ENCODE measurements around the gene RHBDD3.
"Not testable (repeated sequence)": the region's sequence is repeated elsewhere in the genome, so short reads cannot be mapped to it uniquely, and the experiment has no call there.

The RHBDD3 gene

DNA sequence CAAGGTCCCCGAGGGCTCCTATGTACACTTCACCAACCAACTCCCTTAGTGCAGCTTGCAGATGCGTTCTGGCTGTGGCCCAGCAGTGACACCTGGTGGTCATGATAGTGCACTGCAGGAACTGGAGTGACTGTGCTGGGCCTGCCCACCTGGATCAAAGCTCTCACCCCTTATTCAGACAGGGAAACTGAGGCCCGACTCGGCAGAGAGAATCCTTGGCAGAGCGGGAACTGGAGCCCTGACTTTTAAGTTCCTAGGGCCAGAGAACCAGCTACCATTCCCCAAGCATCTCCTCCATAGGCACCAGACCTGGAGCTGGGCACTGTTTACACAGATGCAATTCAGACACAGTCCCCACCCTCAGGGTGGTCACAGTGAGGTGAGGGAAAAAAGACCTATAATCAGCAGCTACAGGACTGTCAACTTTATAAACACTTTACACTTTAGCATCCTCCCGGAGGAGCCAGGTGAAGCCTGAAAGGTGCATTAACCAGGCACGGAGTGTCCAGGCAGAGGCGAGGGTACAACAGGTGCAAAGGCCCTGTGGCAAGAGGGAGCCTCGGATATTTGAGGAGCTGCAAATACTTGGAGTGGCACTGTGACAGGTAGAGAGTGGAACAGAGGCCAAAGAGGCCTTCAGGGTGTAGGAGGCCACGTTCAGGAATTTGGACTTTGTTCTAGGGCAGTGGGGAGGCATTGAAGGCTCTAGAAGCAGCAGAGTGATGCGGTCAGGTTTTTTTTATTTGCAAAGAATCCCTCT lies 22.0 kb downstream of the RHBDD3 start:
- peak; percentile 69 for DNase-seq

DNA sequence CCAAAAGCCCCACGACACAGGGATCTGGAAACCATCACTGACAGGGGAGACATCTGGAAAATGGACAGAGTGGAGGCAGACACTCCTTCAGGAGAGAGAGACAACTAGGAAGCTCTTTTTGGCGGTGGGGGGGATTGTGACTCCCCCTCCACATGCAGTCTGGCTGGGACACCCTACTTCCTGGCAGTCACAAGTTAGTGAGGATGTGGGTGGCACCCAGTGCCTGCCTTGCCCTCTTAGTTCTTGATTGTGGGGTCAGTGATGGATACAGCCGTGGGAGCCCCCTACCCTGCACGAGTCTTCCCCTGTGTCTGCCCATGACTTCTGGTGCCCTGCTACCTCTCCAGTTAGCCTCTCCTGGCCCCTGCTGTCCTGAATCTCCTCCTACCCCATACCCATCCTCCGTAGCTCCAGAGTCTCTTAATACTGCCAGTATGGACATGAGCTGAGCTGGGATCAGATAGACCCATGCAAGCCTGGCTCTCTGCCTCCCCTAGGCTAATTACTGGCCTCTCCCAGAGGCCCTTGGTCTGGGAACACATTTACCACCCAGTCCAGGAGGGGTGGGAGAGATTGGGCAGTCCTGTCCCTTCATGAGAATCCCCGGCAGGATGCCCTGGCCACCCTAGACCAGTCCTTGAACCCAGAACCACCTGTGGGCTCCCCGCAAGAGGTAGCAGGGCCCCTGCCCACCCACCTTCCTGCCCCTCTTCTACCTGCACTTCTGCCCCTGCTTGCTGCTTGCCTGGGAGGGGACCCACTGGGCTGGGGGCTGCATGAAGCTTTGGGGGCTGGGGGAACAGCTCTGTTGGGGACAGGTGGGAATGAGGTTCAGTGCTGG lies 22.8 kb downstream of the RHBDD3 start:
- DNase-seq, result no peak

DNA sequence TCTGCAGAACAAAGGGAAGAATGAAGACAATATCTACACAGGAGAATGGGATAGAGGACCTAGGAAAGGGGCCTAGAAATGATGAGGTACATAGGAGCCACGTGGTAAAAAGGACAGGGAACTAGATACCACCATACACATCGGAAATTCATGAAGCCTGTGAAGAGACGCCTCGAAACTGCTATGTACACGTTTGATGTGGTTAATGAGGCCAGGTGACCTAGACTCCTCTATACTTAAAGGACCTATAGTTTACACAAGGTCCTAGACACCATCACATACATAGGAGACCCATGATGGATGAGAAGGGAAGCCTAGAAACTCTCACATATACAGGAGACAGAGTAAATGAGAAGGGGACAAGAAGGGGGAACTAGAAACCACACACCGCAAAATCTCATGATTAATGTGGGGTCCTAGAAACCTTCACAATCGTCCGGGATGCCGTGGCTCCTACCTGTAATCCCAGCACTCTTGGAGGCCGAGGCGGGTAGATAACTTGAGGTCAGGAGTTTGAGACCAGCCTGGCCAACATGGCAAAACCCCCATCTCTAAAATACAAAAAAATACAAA lies 23.8 kb downstream of the RHBDD3 start:
- no peak for DNase-seq

DNA sequence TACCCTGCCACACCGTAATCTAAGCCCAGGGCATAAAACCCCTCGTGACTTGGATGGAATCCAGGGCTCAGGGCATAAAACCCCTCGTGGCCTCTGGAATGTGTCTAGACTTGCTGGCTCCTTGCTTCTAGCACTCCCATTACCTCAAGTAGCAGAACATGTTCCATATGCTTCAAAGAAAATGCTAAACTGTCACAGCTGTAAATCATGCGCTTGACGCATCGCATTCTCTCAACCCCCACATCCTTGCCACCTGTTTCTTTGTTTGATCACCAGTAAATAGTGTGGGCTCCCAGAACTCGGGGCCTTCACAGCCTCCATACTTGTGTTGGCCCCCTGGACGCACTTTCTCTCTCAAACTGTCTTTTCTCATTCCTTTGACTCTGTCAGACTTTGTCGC lies 27.3 kb downstream of the RHBDD3 start:
- DNase-seq, result not testable (repeated sequence)

DNA sequence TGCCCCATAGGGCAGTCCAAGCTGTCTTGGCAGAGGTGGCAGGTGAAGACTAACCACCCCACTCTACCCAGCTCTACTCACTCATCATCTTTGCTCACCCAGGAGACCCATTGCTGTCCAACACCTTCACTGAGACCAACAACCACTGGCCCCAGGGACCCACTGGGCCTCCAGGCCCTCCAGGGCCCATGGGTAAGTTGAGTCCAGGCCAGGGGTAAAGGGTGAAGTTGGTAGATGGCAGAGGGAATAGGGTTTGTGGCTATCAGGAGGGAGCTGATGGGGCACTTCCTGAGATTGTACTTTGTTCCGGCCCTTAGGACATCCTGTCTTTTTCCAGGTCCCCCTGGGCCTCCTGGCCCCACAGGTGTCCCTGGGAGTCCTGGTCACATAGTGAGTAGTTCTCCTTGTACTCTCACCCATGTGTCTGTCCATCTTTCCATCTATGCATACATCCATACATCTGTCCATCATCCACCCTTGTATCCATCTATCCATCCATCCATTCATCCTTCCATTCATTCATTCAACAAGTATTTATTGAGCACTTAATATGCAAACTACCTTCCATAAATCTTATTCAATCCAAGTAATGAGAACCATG lies 34.4 kb downstream of the RHBDD3 start:
- DNase-seq, result no peak

DNA sequence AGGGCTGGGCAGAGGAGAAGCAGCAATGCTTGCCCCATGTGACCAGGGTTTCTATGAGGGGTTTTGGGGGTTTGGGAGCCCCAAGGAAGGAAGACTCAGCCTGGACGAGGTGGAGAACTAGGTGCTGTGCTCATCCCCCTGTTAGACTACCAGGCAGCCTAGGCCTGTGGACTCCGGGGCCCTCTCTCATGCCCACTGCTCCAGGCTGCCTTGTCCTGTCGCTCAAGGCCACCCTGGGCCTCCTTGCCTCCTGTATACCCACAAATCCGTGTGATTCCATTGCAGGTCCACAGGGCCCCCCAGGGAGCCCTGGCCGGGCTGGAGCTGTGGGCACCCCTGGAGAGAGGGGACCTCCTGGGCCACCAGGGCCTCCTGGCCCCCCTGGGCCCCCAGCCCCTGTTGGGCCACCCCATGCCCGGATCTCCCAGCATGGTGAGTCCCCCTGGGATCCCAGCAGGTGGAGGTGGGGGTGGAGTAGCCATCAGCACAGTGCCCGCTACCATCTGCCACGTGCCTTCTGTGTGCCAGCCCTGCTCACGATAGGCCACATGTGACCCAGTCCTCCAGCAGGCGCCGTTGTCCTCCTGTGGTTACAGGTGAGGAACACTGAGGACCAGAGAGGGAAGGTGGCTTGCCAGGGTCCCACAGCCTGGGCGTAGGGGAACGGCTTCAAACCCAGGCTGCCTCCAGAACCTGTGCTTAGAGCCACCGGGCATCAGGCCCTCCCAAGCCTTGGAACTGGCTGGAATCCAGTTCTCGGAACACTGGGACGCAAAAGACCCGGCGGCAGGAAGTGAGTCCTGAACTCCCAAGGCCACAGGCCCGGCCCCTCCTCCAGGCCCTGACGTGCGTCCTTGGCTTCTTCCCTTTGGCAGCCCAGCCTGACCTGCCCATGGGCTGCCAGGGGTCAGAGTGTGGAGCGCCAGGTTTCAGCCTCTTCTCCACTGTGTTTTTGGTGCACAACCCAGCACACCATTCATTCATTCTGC lies 35.5 kb downstream of the RHBDD3 start:
- DNase-seq, result no peak

DNA sequence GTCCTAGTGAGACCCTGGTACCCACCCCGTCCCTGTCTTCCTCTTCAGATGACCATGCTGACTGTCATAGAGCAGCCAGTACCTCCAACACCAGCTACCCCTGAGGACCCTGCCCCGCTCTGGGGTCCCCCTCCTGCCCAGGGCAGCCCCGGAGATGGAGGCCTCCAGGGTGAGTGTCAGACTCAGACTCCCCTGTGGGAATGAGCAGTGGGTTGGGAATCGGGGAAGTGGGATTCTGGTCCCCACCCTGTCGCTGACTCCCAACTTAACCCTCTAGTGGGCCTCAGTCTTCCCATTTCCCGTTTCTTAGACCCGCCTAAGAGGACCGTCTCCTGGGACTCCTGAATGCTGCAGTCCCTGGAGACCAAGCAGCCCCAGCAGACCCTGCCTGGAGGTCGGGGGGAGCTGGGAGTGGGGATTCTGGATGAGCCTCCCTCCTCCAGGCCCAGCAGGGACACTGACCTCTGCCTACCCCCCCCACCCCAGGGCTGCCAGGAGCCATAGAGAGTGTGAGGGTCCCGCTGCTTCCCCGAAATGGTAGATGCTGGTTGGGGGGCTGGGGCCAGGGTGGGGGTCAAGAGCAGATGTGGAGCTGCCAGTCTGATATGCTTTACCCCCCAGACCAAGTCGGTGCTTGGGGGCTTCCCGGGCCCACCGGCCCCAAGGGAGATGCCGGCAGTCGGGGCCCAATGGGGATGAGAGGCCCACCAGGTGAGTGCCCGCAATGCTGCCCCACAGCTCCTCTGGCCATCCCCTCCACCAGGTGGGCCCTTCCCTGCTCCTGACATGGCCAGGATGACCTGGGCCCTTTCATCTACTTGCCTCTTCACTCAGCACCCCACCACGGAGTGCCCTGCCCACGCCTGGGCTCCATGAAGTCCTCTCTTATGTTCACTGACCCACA lies 36.6 kb downstream of the RHBDD3 start:
- no peak for DNase-seq

DNA sequence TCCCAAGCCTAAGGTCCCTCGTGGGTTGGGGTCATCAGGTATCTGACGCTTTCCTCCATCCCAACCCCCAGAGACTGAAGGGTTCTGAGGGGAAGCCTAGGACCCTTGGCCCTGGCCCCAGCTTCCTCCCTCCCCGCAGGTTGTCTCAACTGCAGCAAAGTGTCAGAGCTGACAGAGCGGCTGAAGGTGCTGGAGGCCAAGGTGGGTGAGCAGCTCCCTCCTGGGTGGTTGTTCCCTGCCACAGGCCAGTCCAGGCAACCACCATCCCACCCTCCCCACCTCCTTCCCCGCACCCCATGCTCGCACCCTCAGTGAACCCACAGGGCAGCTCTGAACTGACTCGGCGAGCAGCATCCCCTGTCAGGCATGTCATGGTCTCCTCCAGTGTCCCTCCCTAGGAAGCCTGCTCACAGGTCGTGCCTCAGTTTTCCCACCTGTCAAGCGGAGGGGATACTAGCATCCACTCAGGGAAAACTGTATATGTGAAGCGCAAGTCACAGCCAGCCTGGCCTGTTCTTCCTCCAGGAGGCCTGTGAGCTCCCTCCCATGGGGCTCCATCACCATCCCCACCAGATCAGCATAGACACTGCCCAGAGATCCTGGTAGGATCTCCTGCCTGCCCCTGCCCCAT lies 41.3 kb downstream of the RHBDD3 start:
- no peak for DNase-seq

DNA sequence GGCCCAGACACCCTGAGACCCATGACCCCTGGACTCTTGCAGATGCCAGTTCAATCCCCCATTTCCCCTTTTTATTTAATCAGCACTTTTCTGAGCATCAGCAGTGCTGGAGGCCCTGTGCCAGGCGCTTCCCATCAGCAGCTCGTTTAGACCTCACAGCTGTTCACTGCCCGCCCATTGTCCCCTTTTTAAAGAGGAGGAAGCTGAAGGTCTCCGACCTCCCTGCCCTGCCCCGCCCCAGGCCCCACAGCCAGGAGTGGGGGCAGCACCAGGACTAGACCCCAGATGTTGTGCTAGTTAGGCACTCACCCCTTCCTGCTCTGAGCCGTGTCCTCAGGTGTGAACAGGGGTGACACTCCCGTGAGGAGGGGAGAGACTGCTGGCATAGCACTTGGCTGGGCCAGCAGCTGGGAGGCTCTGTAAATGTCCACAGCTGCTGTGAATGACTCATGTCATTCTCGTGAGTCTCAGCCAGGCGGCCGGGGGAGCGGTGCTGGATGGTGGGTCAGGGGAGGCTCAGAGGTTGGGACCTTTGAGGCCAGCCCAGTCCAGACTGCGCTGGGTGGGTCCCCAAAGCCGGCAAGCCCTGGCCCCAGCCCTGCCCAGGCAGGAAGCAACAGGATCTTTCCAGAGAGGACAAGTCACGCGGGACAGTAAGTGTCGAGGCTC lies 42.2 kb downstream of the RHBDD3 start:
- DNase-seq, result no peak

DNA sequence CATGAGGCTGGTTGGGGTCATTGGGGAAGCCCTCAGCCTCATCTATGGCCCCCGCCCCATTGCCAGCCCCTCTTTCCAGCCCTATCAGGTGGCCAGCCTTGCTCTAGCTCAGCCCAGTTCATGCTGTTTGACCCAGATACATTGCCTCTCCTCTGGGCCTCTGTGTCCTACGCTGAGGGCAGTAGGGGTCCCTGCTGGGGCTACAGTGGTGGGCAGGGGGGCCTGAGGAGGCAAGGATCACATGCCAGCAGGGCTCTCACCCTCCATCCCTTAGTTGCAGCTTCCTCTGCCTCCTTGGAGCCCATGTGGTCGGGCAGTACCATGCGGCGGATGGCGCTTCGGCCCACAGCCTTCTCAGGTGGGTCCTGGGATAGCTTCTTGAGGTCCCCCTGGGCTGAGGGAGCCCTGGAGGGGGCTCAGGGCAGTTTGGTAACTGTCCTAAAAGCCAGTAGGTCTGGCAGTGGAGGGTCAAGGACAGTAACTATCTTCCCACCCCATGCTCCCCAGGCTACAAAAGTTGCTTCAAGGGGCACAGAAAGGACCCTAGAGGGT lies 42.8 kb downstream of the RHBDD3 start:
- no peak for DNase-seq

DNA sequence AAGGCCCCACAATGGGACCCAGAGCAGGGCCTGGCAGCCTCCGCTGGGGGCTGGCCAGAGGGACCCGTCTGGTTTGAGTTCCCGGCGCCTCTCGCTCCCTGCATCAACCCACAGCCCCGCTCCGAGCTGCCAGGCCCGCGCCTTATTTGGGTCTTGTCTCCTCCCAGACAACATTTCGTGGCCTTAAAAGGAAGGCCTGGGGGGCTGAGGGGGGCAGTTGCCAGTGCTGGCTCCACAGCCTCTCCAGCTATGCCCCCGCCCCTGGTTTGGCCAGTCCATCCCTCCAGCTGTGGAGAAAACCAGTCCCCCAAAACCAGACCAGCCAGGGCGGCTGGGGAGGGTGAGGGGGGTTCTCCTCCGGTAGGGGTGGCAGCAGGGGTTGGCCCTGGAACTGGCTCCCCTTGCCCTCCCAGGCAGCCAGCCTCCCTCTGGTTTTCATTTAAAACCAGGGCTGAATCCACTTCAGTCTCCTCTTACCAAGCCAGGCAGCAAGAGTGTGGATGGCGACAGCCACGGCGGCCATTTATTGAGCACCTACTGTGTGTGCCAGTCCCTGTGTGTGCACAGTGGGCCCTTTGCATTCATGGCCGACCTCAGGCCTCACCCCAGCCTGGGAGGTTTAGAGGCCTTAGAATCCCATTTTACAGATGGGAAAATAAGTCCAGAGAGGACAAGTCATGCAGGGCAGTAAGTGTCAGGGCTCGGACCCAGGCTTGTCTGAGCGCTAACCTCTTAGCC lies 43.5 kb downstream of the RHBDD3 start:
- no peak for DNase-seq

DNA sequence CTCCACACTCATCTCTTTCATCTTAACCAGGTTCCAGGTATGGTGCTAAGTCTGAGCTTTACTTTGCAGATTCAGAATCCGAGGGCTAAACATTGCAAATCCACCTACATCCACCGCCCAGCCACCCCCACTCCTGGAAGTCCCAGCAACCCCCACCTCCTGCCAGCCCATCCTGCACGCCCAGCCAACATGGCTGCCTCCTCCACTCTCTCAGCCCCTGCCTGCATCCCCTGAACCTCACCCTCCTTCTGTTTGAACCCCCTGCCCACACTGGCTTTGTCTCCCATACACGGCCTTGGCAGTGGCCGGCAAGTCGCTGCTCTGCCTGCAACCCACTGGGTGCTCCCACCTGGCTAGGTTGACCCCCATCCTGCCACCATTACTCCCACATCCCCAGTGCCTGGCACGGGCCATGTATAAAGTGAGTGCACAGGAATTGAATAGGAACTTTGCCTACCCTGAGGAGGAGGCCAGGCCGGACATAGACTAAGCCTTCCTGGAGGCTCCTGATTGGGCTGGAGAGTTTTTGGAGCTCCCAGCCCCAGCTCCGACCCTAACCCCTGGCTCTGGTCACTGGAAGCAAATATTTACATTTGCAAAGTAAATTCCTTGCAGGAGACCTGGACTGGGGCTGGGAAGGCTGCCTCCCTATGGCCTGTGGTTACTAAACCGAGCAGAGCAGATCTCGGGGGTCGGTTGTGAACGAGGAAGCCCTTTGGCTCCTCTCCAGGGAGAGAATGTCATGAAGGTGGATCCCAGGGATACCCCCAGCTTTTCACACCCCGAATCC lies 47.7 kb downstream of the RHBDD3 start:
- no peak for DNase-seq

DNA sequence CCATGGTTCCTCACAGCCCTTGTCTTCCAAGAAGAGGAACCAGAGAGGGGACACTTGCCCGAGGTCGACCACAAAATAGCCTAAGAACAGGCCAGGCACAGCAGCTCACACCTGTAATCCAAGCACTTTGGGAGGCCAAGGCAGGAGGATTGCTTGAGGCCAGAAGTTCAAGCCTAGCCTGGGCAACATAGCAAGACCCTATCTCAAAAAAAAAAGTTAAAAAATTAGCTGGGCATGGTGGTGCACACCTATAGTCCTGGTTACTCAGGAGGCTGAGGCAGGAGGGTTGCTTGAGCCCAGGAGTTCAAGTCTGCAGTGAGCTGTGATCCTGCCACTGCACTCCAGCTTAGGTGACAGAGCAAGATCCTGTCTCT lies 48.4 kb downstream of the RHBDD3 start:
- not testable (repeated sequence) for DNase-seq

DNA sequence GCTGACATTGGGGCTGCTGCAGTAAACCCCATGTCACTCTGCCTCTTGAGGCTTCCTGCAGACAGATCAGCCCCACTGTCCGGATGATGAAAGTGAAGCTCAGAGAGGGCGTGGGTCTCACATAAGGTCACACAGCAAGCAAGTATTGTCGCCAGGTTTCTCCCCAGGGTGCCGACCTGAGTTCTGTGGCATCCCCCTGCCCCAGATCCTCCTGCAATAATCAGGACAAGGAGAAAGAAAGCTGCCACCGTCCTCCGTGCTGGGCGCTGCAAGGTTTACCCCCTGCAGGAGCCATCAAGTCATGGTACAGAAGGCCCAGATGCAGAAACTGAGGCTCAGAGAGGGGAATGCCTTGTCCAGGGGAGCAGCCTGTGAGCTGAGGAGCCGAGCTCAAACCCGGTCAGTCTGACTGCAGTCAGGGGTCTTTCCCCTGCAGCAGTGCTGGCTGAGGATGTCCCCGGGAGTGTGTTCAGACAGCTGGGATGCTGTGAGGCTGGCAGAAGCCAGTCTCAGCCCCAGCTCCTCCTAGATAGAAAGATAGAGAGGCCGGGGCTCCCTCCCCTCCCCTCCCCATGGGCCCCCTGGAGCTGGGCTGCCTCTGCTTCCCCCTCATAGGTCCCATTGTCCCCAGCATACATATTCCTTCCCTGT lies 48.9 kb downstream of the RHBDD3 start:
- DNase-seq, result no peak

DNA sequence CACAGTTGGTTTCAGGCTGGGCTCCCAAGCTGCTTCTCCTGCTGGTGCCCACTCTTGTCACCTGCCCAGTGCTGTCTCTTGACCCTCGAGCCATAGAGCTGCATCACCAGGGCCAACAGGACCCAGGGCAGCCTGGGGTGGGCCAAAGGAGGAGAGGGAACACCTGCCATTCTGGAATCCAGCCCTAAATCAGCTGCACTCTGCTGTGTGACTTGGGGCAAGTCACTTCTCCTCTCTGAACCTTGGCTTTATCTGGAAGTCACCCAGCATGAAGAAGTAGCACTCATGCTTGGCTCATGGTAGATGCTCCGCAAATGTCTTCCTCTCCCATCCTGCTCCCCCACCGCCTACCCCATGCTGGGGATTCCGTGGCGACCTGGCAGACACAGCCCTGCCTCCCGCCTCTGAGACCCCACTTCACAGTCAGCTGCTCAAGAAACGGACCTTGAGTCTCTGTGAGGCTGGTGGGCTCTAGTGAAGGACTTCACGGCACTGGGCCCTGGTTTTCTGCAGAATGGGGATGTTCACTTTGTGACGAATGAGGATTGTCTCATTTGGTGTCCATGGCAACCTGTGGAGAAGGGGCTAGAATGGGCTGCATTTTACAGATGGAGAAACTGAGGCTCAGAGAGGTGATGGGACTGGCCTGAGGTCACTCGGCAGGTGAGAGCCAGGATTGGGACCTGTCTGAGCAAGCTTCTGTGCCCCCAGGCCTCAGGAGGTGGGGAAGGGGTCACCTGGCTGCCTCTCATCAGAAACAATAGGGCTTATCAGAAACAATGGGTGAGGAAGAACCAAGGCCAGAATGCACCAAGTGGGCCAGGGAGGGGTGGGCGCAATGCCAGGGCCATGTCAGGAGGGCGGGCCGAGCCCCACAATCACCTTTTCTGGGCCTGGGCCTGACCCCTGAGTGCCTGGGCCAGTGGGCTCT lies 49.7 kb downstream of the RHBDD3 start:
- no peak for DNase-seq

DNA sequence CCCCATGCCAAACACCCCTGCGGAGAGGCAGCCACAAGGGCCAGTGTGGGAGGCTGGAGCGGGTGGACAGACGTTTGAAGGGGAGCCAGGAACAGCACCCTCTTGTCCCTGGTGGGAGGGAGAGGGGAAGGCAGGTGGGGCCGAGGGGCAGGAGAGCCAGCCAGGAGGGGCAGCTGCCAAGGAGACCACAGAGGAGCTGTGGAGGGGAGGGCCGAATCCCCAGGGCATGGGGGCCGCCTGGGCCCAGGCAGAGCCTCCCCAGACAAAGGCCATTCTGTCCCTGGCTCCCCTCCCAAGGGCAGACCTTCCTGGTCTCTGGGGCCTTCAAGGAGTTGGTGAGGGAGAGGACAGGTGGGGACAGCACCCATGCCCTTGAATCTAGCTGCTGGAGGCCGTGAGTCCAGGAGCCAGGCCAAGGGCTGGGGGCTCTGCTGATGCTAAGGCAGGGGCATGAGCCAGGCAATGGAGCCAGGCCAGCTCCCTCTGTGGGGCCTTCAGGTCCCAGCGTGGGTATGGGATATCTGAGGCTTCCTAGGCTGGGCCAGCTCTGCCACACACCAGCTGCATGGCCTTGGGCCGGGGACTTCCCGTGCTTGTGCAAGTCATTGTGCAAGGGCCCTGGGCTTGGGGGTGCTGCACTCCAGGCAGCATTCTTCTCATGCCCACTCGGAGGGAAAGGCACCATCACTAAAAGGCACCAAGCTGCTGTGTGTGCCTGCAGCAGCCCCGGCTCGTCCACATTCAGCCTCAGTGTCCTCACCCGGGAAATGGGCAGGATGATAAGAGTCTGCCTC lies 50.7 kb downstream of the RHBDD3 start:
- no peak for DNase-seq
